CD1c-positive myeloid dendritic cell (primary cell): ENCODE results near the gene PAN2.
A peak's percentile ranks its signal among the peaks of the same experiment; 100 is the strongest.
"Not testable (repeated sequence)": the region's sequence is repeated elsewhere in the genome, so short reads cannot be mapped to it uniquely, and the experiment has no call there.

Experiments used
- DNase-seq: peaks from one replicate; pipeline ENCODE4 v3.0.0-alpha.2; 2016; ENCODE audit errors: extremely low spot score

The PAN2 gene

GRCh38 chr12:56311003-56311402 lies 22.8 kb downstream of the PAN2 start:
- DNase-seq, result no peak

GRCh38 chr12:56308714-56309113 lies 25.1 kb downstream of the PAN2 start:
- DNase-seq, result no peak

GRCh38 chr12:56307221-56307965 lies 26.4 kb downstream of the PAN2 start:
- DNase-seq, result no peak

DNA sequence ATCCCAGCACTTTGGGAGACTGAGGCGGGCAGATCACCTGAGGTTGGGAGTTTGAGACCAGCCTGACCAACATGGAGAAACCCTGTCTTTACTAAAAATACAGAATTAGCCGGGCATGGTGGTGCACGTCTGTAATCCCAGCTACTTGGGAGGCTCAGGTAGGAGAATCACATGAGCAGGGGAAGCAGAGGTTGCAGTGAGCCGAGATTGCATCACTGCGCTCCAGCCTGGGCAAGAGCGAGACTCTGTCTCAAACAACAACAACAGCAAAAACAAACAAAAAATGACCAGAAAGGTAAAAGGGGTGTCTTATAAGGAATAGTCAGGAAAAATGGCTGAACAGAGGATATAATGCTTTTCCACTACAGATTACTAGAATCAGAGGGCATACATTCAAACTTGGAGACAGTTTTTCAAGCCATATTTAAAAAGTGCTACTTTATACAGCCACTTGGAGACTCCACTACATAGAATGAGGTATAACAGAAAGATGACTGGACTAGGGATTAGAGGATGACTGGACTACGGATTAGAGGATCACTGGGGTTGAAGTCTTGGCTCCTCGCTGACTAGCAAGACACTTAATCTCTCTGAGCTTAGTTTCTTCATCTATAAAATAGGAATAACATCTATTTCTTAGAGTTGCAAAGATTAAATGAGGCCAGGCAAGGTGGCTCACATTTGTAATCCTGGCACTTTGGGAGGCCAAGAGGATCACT lies 28.8 kb downstream of the PAN2 start:
- DNase-seq, result no peak

DNA sequence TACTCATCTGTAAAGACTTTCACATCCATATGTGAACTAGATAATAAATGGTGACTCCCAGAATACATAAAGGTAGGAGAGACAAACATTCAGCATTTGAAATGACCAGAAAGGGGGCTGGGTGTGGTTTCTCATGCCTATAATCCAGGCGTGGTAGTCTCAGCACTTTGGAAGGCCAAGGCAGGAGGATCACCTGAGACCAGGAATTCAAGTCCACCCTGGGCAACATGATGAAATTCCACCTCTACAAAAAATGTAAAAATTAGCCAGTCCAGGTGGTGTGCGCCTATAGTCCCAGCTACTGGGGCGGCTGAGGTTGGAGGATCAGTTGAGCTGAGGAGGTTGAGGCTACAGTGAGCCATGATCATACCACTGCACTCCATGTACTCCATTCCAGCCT lies 29.5 kb downstream of the PAN2 start:
- no peak for DNase-seq

- DNase-seq, result no peak
Observed at GRCh38 chr12:56300644-56301464, 32.9 kb downstream of the PAN2 start.

DNA sequence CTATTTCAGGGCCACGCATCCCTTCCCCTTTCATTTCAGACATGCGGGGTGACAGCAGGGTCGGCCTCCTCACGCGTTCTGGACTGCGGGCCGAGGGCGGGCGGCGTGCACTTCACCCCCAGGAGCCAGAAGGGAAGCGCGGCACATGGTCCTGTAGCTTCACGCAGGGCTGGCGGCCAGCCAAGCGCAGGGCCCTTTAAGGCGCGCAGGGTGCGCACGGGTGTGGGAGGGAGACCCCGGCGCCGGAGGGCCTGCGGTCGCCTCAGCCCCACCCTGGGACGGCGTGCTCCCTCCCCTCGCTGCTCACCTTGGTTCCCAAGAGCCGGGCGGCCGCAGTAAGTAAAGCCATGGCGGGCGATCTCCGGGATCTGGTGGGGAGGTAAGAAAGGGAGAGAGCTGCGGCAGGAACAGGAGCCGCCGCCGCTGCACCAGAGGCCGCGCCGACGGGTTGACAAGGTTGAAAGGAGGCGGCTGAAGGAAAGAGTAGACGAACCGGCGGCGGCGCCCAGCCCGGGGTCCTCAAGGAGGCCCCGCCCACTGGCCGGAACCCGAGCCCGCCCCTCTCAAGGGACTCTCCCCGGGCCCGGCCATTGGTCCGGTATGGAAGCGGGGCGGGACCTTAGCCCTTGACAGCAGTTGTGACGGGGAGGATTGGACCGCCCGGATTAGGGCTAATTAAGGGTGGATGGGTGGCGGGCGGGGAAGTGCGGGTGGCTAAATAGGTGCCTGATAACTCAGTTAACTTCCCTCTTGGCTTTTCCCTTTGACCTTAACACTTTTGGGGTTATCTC lies 33.8 kb downstream of the PAN2 start, which contains the start of gene CS:
TSS of gene CS (minus strand) at position 478 of the 791 bp plus-strand sequence. CDS start at position 349, 129 bp downstream.
- DNase-seq, result peak; percentile 100

DNA sequence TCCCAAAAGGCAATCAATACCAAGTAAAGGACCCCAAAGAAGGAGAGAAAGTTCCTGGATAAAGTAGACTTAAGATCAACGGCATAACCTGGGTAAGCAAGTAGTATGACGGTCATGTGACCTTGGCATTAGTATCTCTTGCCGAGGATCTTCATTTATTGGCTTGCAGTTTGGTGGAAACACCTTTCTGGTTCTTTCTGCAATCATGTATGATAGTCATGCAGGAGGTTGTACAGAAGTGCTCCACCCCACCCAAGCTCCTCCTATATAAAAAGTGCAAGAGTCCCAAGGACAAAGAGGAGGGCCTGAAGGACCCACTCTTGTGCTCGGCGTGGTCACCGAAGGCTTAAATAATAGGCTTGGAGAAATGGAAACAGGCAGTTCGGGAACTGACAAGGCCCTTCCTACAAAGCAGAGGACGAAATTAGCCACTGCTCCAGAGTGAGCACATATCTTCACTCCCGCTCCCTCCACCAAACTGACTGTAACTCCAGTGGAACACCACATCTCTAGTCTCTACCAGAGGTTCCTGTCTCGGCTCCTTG lies 34.4 kb downstream of the PAN2 start:
- peak; percentile 17 for DNase-seq

DNA sequence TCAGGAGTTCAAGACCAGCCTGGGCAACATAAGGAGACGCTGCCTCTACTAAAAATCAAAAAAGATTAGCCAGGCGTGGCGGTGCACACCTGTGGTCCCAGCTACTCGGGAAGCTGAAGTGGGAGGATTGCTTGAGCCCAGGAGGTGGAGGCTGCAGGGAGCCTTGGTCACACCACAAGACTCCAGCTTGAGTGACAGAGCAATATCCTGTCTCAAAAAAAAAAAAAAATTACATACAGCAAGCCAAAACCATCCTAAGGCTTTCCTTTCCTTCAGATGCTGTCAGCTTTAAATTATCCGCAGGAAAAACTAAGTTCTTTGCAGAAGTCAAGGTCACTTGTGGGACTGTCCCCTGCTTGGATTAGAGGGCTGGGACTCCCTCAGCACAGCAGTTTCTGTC lies 35.0 kb downstream of the PAN2 start:
- DNase-seq, result no peak

DNA sequence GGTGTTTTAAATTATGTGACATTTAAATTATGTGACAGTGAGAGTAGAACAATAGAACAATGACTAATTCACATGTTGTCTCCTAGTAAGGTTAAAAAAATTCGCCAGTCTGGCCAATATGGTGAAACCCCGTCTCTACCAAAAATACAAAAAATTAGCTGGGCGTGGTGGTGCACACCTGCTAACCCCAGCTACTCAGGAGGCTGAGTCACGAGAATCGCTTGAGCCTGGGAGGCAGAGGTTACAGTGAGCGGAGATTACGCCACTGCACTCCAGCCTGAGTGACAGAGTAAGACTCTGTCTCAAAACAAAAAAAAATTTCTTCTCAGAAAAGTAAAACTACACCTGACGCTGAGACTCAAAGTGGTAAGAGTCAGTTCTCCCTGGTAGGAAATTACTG lies 36.4 kb downstream of the PAN2 start:
- DNase-seq, result no peak

DNA sequence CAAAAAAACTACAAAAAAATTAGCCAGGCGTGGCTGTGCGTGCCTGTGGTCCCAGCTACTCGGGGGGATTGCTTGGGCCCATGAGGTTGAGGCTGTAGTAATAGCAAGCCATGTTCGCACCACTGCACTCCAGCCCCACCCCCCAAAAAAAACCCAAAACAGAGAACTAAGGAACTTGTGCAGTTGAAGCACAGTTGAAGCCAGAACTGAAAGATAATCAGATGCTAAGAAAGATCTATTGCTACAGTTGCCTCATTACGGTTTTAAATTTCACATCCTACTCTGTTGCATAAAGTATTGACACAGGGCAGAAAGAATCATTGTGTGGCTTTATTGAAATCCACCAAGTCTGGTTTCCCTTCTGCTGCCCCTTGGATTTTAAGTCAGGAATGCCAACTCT lies 37.5 kb downstream of the PAN2 start:
- DNase-seq, result peak; percentile 15

GRCh38 chr12:56293795-56294194 lies 40.0 kb downstream of the PAN2 start:
- no peak for DNase-seq

GRCh38 chr12:56288705-56289387 lies 45.0 kb downstream of the PAN2 start:
- no peak for DNase-seq

GRCh38 chr12:56286044-56286830 lies 47.6 kb downstream of the PAN2 start:
- DNase-seq, result no peak

DNA sequence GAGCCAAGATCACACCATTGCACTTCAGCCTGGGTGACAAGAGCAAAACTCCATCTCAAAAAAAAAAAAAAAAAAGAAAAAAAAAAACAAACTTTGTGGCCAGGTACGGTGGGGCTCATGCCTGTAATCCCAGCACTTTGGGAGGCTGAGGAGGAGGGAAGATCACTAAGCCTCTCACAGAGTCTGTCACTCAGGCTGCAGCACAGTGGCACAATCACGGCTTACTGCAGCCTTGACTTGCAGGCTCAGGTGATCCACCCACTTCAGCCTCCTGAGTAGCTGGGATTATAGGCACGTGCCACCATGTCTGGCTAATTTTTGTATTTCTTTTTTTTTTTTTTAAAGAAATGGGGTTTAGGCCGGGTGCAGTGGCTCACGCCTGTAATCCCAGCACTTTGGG lies 49.5 kb downstream of the PAN2 start:
- not testable (repeated sequence) for DNase-seq

DNA sequence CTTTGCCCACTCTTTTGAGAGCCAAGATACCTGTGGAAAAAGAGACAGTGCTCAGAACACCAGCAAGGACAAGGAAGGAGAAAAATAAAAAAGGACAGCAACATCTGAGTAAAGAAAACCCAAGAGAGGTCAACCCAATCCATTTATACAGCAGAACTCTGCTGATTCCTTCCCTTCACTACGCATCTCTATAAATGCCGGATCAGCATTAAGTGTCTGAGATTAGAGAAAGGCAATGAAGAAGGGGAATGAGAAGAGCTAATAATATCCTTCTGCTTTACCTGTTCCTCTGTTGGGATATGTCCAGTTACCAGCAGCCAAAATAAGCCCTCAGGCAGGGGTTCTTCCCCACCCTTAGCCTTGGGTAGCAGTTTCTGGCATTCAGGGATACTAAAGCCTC lies 51.2 kb downstream of the PAN2 start:
- DNase-seq, result no peak

DNA sequence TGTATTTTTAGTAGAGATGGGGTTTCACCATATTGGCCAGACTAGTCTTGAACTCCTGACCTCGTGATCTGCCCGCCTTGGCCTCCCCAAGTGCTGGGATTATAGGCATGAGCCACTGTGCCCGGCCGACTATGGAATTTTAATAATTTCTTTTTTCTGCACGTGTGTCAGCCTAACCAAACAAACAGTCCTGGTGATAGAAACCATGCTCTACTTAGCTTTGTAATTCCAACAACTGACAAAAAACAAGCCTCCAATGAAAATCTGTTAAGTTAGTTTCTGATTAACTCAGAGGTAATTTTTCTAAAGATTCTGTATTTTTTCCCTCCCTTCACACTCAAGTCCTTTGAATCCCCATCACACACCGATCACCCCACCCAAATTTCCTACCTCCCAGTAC lies 51.8 kb downstream of the PAN2 start:
- DNase-seq, result no peak

GRCh38 chr12:56280849-56281248 lies 53.0 kb downstream of the PAN2 start:
- no peak for DNase-seq

DNA sequence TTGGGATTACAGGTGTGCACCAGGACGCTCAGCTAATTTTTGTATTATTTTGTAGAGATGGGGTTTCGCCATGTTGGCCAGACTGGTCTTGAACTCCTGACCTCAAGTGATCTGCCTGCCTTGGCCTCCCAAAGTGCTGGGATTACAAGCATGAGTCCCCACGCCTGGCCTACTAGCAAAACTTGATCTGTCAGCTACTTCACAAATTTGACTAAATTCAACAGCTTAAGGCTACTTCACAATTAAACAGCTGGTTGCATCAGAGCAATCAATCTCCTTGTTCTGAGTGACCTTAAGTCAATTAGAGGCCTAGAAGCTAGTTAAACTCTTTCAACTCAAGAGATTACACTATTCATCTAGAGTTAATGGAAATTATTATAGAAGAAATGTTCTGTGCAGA lies 54.9 kb downstream of the PAN2 start:
- DNase-seq, result no peak

DNA sequence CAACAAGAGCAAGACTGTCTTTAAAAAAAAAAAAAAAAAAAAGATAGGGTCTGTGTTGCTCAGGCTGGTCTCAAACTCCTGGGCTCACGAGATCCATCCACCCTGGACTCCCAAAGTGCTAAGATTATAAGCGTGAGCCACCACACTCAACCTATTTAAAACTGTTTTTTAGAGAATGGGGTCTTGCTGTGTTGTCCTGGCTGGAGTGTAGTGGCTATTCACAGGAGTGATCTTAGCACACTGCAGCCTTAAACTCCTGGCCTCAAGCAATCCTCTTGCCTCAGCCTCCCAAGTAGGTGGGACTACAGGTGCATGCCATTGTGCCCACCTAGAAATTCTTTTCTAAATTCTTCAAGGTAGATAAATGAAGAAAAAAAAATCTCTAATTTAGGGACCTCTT lies 59.5 kb downstream of the PAN2 start:
- DNase-seq, result no peak
